GM19025 (cell line): ENCODE measurements around the gene DDIT4L.
A peak's percentile ranks its signal among the peaks of the same experiment; 100 is the strongest.
"Not testable (repeated sequence)": the region's sequence is repeated elsewhere in the genome, so short reads cannot be mapped to it uniquely, and the experiment has no call there.

ENCODE experiments used
- ATAC-seq: cut with Tn5 transposase; IDR thresholded peaks from one replicate; pipeline ENCODE4 v1.9.1; 2021; ENCODE audit warnings: mild to moderate bottlenecking, low read depth, moderate library complexity; ENCODE audit not compliant: unreplicated experiment

DDIT4L gene

GRCh38 chr4:100168521-100168920, 21.7 kb downstream of the DDIT4L start:
- no peak for ATAC-seq

- no peak for ATAC-seq
These were observed 23.8 kb downstream of the DDIT4L start for GRCh38 chr4:100166297-100167039.

- ATAC-seq, result no peak
These were observed 24.5 kb downstream of the DDIT4L start for GRCh38 chr4:100165809-100166208.

- ATAC-seq, result no peak
These were observed 25.2 kb downstream of the DDIT4L start for GRCh38 chr4:100164808-100165760.

GRCh38 chr4:100162027-100162685, 28.1 kb downstream of the DDIT4L start:
- ATAC-seq, result peak; percentile 82

- ATAC-seq, result no peak
These were observed 41.1 kb downstream of the DDIT4L start for GRCh38 chr4:100149190-100149589.

GRCh38 chr4:100147684-100148083, 42.6 kb downstream of the DDIT4L start:
- no peak for ATAC-seq

GRCh38 chr4:100147198-100147597, 43.1 kb downstream of the DDIT4L start:
- no peak for ATAC-seq

- ATAC-seq, result no peak
These were observed 43.5 kb downstream of the DDIT4L start for GRCh38 chr4:100146756-100147155.

- not testable (repeated sequence) for ATAC-seq
These were observed 52.9 kb downstream of the DDIT4L start for GRCh38 chr4:100137320-100137719.
